Mesothelial cell of epicardium (in vitro differentiated cells): Measurements from ENCODE around the gene HIP1R. TPM values are rescaled to one million over a fixed set of nuclear protein-coding genes. Genes with fewer than 3 reads are reported as not detected.
A peak's percentile ranks its signal among the peaks of the same experiment; 100 is the strongest.
"Not testable (repeated sequence)": the region's sequence is repeated elsewhere in the genome, so short reads cannot be mapped to it uniquely, and the experiment has no call there.

ENCODE experiments used
- DNase-seq, 2 experiments: peaks; one replicate each; pipeline ENCODE4 v3.0.0; 2021; ENCODE audit warnings: low spot score in 2 of 2; ENCODE audit not compliant: unreplicated experiment in 2 of 2
- H3K27ac Mint-ChIP-seq: 2 replicates; pipeline ENCODE4 v1.8.0; 2021; ENCODE audit warnings: mixed read lengths
- H3K27me3 Mint-ChIP-seq: 2 replicates; pipeline ENCODE4 v1.8.0; 2021; ENCODE audit warnings: low read depth, mixed read lengths
- H3K36me3 Mint-ChIP-seq: 2 replicates; pipeline ENCODE4 v1.8.0; 2021; ENCODE audit warnings: mixed read lengths
- H3K4me1 Mint-ChIP-seq: 2 replicates; pipeline ENCODE4 v1.8.0; 2021; ENCODE audit warnings: mixed read lengths
- H3K4me3 Mint-ChIP-seq: 2 replicates; pipeline ENCODE4 v1.8.0; 2021; ENCODE audit warnings: mild to moderate bottlenecking, moderate library complexity, mixed read lengths
- H3K9me3 Mint-ChIP-seq: 2 replicates; pipeline ENCODE4 v1.8.0; 2021; ENCODE audit warnings: mixed read lengths
- CTCF ChIP-seq: fragments of 200-600 bp; sonication (generic); IDR thresholded peaks from one replicate; pipeline ENCODE4 v1.5.0; 2021; ENCODE audit warnings: antibody characterized with exemption; ENCODE audit not compliant: unreplicated experiment
- total RNA-seq: library from RNA; stranded (reverse); gene quantifications from 3 replicates; pipeline ENCODE4 v1.2.1, GENCODE V29; 2021

Gene HIP1R
- total RNA-seq, 1 donor from 2014 or later, result 40.9 TPM

- no peak for TF ChIP-seq CTCF
- Mint-ChIP-seq H3K9me3 (no peaks in the 10 kb centered on the region), H3K36me3 (no peaks in the 10 kb centered on the region), H3K27me3 (no peaks in the 10 kb centered on the region), H3K4me3 (no peak overlapping the region), H3K27ac (peak overlapping the region; percentile 66), H3K4me1 (peaks cover 68% of the 10 kb centered on the region)
- no peak for DNase-seq
These were observed 54.7 kb downstream of the HIP1R start for GRCh38 chr12:122889761-122890520.

GRCh38 chr12:122891661-122892525, 56.6 kb downstream of the HIP1R start:
- H3K4me3 Mint-ChIP-seq, result peak overlapping the region; percentile 2
- peaks cover 72% of the 10 kb centered on the region for H3K4me1 Mint-ChIP-seq
- H3K27me3 Mint-ChIP-seq, result no peaks in the 10 kb centered on the region
- peak overlapping the region; percentile 89 for H3K27ac Mint-ChIP-seq
- no peak for TF ChIP-seq CTCF
- H3K9me3 Mint-ChIP-seq, result peaks cover 4% of the 10 kb centered on the region
- no peaks in the 10 kb centered on the region for H3K36me3 Mint-ChIP-seq
- DNase-seq, result no peak

GRCh38 chr12:122892724-122893123, 57.5 kb downstream of the HIP1R start:
- H3K4me3 Mint-ChIP-seq, H3K27me3 Mint-ChIP-seq, H3K36me3 Mint-ChIP-seq, DNase-seq, H3K9me3 Mint-ChIP-seq: not testable (repeated sequence)
- H3K27ac Mint-ChIP-seq, result peak overlapping the region; percentile 89
- H3K4me1 Mint-ChIP-seq, result peaks cover 64% of the 10 kb centered on the region

GRCh38 chr12:122893208-122894153, 58.2 kb downstream of the HIP1R start:
- H3K36me3 Mint-ChIP-seq, result no peaks in the 10 kb centered on the region
- peaks cover 56% of the 10 kb centered on the region for H3K4me1 Mint-ChIP-seq
- TF ChIP-seq CTCF, result no peak
- H3K9me3 Mint-ChIP-seq, result peaks cover 4% of the 10 kb centered on the region
- H3K4me3 Mint-ChIP-seq, result peak overlapping the region; percentile 39
- H3K27ac Mint-ChIP-seq, result peak overlapping the region; percentile 86
- H3K27me3 Mint-ChIP-seq, result no peaks in the 10 kb centered on the region
- no peak for DNase-seq

DNA sequence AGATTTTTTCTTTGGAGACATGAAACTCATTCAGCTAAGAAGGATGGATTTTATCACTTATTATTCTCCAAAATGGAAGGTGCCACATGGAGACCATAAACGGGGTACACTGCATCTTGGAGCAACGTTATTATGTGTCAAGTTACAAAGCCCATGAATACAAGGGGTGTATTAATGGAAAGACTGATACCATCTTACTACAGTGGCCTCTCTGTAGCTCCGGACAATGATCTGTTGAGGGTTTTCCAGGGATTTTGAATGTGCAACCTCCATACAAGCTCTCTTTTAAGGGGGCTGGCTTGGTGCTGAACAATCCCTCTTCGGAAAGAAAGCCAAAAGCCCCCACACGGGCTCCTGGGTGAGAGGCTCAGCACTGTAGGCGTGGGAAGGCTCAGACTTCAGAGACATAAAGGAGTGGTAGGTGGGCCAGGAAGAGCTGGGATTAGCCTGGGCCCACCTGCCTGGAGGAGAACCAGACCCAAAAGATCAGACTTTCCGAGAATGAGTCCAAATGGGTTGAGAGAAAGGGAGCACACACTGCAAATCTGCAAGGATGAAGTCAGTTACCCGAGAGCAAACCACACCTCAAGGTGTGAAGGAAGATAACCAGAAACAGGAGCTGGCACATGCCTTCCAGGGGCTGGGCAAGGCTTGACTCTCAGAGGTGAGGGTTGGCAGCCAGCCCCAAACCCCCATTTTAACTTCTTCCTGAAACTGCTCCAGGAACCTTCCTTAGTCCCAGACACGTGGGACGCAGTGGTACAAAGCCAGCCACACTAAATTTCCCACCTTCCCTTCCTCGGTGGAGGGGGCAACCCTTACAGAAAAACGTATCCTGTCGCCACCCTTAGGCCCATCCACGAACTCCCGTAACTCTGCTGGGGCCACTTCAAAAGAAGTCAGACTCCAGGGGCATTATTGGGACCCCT, 59.2 kb downstream of the HIP1R start:
- peak overlapping the region; percentile 88 for H3K4me3 Mint-ChIP-seq
- peaks cover 4% of the 10 kb centered on the region for H3K9me3 Mint-ChIP-seq
- H3K4me1 Mint-ChIP-seq, result peaks cover 49% of the 10 kb centered on the region
- no peaks in the 10 kb centered on the region for H3K27me3 Mint-ChIP-seq
- peak overlapping the region; percentile 47 for H3K27ac Mint-ChIP-seq
- TF ChIP-seq CTCF, result no peak
- DNase-seq, result no peak
- H3K36me3 Mint-ChIP-seq, result no peaks in the 10 kb centered on the region
